ENCODE data around the gene PTGIS. TPM values are rescaled to one million over a fixed set of nuclear protein-coding genes. Genes with fewer than 3 reads are reported as not detected.

The PTGIS gene
- total RNA-seq, 2 donors from 2014 or later, result 45.2 to 124 TPM

GRCh38 chr20:49601153-49601924 lies 33.4 kb upstream of the PTGIS start:
- ATAC-seq, result no peak
- intact Hi-C loops (cut with DNase I), result no loop called here
- DNase-seq, result no peak

- intact Hi-C loops (cut with DNase I), result no loop called here
- ATAC-seq (no peak), DNase-seq (no peak)
Measured at GRCh38 chr20:49599746-49600113, 31.8 kb upstream of the PTGIS start.

GRCh38 chr20:49597825-49598395 lies 30.0 kb upstream of the PTGIS start:
- intact Hi-C loops (cut with DNase I), result no loop called here
- ATAC-seq (no peak), DNase-seq (no peak)

GRCh38 chr20:49595811-49596561 lies 28.0 kb upstream of the PTGIS start:
- ATAC-seq, result peak in 1 of 2 donors; percentile 6

GRCh38 chr20:49595346-49595745 lies 27.4 kb upstream of the PTGIS start:
- intact Hi-C loops (cut with DNase I), result no loop called here
- DNase-seq, result no peak

More at GRCh38 chr20:49595811-49596561, 28.0 kb upstream of the PTGIS start:
- intact Hi-C loops (cut with DNase I), result no loop called here
- peak; percentile 51 for DNase-seq

GRCh38 chr20:49594931-49595315 lies 27.0 kb upstream of the PTGIS start:
- ATAC-seq (no peak), DNase-seq (no peak)
- intact Hi-C loops (cut with DNase I), result no loop called here

More at GRCh38 chr20:49595346-49595745, 27.4 kb upstream of the PTGIS start:
- no peak for ATAC-seq

DNA sequence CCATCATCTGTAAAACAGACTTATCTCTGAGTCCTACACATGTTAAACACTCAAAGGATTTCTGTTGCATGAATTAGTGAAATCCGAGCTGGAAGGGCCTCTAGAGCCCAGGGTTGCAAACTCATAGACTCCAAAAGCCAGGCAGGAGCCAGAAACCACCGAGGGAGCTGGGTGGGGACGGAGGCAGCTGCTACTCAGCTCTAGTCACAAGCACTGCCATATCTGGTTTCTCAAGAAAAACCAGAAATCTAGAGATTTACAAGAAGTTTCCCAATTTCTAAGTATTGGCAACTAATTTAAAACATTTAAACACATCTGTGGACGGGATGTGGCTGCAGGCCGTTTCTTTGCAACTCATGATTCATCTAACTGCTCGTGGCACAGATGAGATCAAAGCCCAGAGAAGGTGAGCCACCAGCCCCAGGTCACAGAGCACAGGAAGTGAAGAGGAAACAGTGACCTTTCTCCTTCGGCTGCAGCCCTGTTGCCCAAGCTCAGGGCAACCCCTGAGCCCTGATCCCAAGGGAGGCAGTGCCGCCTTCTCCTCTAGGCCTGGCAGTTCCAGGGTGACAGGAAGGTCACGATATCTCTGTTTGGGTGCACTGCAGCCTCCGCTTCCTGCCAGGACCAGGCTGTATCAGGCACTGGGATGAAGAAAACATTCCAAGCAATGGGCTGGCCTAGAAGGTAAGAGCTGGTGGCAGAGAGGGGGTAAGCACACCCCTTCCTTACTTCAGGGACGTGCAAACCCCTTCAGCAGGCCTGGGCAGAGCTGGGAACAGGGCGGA lies 26.4 kb upstream of the PTGIS start:
- DNase-seq (peak; percentile 72), ATAC-seq (peak; percentile 66 to 74)
- intact Hi-C loops (cut with DNase I), result no loop called here

- intact Hi-C loops (cut with DNase I), result no loop called here
- ATAC-seq (no peak), DNase-seq (peak; percentile 27)
Measured at GRCh38 chr20:49593466-49594142, 25.7 kb upstream of the PTGIS start.

DNA sequence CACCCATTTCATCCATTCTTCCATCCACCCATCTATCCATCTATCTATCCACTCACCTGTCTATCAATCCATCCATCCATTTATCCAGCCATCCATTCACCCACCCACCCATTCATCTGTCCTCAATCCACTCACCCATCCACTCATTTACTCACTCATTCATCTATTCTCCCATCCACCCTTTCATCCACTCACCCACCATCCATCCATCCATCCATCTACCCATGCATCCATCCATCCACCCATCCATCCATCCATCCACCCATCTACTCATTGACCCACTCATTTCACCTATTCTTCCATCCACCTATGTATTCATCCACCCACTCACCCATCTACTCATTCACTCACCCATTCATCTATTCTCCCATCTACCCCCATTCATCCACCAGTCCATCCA lies 24.2 kb upstream of the PTGIS start:
- no peak for DNase-seq
- intact Hi-C loops (cut with DNase I), result no loop called here
- ATAC-seq, result no peak

DNA sequence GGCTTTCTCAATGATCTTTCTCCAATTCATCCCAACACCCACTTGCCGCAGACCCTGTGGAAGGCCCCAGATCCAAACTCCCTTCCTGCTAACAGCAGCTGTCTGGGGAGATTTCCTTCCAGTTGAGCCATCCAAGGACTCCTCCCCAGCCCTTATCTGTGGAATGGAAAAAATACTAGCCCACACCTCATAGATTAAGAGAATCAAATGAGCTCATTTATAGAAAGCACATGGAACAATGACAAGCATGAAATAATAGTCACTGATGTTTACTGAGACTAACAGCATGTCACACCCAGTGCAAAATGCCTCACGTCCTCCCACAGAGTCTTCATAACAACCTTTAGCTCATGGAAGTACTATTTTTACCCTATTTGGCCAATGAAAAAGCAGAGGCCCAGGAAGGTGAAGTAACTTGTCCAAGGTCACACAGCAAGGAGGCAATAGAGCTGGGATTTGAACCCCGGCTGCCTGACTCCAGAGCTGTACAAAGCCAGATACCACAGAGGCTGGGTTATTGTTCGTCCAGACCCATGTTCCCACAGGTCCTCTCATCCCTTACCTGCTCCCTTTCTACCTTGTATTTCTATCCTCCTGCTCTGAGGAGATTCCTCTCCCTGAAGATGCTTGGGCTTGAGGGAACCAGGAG lies 23.4 kb upstream of the PTGIS start:
- intact Hi-C loops (cut with DNase I), result no loop called here
- DNase-seq (peak; percentile 59), ATAC-seq (peak; percentile 52 to 53)

DNA sequence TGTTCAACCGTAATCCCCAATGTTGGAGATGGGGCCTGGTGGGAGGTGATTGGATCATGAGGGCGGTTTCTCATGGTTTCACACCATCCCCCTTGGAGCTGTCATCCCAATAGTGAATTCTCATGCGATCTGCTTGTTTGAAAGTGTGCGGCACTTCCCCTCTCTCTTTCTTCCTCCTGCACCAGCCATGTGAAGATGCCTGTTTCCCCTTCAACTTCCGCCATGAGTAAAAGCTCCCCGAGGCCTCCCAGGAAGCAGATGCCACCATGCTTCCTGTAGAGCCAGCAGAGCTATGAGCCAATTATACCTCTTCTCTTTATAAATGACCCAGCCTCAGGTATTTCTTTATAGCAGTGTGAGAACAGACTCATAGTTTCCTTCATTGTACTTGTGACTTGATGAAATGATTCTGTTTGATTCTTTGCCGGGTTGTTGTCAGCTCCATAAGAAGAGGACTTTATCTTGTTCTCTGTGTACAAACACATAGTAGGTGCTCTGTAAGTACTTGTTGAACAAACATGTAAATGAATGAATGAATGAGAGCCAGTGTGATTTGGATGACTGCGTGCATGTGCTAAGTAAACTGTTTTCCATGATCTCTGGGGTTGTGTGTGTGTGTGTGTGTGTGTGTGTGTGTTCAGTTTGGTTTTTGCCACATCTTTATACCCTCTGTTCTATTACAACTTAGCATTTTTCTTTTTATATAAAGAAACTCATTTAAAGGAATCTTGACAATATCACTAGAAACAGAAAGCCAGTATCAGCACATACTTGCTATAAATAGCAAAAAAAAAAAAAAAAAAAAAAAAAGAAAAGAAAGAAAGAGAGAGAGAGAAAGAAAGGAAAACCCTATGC lies 22.5 kb upstream of the PTGIS start:
- no peak for ATAC-seq
- intact Hi-C loops (cut with DNase I), result no loop called here
- no peak for DNase-seq

GRCh38 chr20:49589747-49590146 lies 21.8 kb upstream of the PTGIS start:
- DNase-seq, result no peak
- intact Hi-C loops (cut with DNase I), result no loop called here
- no peak for ATAC-seq

- ATAC-seq (no peak), DNase-seq (no peak)
- intact Hi-C loops (cut with DNase I), result no loop called here
Measured at GRCh38 chr20:49587111-49587570, 19.2 kb upstream of the PTGIS start.

DNA sequence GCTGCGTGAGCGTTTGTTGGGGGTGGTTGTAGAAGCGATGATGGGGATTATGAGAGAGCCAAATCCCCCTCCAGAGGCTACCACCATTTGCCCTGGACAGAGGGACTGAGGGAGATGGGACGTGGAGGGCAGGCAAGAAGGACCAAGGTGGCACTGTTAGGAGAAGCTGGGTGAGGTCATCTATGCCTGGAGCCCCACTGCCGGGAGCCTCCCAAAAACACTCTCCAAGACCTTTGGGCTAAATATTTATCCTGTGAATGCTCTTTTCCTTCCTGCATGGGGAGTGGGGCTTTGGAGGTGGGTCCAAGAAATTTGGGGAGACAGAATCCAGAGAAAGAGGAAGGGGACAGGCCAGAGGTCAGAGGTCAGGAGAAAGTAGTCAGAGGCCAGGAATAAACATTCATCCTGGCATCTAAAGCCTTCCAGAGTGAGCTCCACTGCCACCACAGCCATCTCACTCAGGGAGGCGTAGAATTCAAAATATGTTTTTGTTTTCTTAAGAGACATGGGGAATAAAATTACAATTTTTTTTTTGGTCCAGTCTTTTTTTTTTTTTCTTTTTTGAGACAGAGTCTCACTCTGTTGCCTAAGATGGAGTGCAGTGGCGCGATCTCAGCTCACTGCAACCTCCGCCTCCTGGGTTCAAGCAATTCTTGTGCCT lies 17.8 kb upstream of the PTGIS start:
- DNase-seq (no peak), ATAC-seq (no peak)
- intact Hi-C loops (cut with DNase I), result no loop called here

GRCh38 chr20:49584418-49585382 lies 16.8 kb upstream of the PTGIS start:
- ATAC-seq, result peak in 1 of 2 donors; percentile 68
- intact Hi-C loops (cut with DNase I), result no loop called here
- no peak for DNase-seq
